DOHH2 (cell line): ENCODE results near the gene PTGR2.

Experiments used
- H3F3A ChIP-seq: fragments of 200-600 bp; sonication (generic), shearing (Covaris generic); 2 replicates; pipeline ENCODE4 v1.6.0; 2016; ENCODE audit warnings: antibody characterized with exemption, mild to moderate bottlenecking; ENCODE audit not compliant: control insufficient read depth, insufficient read depth
- H3K27ac ChIP-seq: fragments of 200-600 bp; sonication (generic); 2 replicates; pipeline ENCODE4 v1.5.1; 2014; ENCODE audit warnings: low read depth, mild to moderate bottlenecking, low read length, moderate library complexity
- H3K27me3 ChIP-seq: fragments of 200-600 bp; sonication (generic); 2 replicates; pipeline ENCODE4 v1.6.1; 2014; ENCODE audit warnings: mild to moderate bottlenecking, low read length, mixed read lengths; ENCODE audit not compliant: control insufficient read depth
- H3K36me3 ChIP-seq: fragments of 200-600 bp; sonication (generic); 2 replicates; pipeline ENCODE4 v1.6.1; 2014; ENCODE audit warnings: mild to moderate bottlenecking, low read length, moderate library complexity, mixed read lengths; ENCODE audit not compliant: control insufficient read depth
- H3K4me1 ChIP-seq: fragments of 200-600 bp; sonication (generic); 2 replicates; pipeline ENCODE4 v1.6.1; 2014; ENCODE audit warnings: mild to moderate bottlenecking, low read length, mixed read lengths; ENCODE audit not compliant: control insufficient read depth
- H3K4me2 ChIP-seq: fragments of 200-600 bp; sonication (generic); 2 replicates; pipeline ENCODE4 v1.6.0; 2014; ENCODE audit warnings: mild to moderate bottlenecking, low read length, moderate library complexity
- H3K4me3 ChIP-seq: fragments of 200-600 bp; sonication (generic); 2 replicates; pipeline ENCODE4 v1.5.1; 2014; ENCODE audit warnings: mild to moderate bottlenecking, low read length, mixed read lengths
- H3K79me2 ChIP-seq: fragments of 200-600 bp; sonication (generic); 2 replicates; pipeline ENCODE4 v1.6.1; 2014; ENCODE audit warnings: mild to moderate bottlenecking, low read length, mixed read lengths; ENCODE audit not compliant: control insufficient read depth
- H3K9me2 ChIP-seq: fragments of 200-600 bp; sonication (generic); replicated peaks from 2 replicates; pipeline ENCODE4 v1.6.1; 2014; ENCODE audit warnings: mild to moderate bottlenecking, low read length, mixed read lengths; ENCODE audit not compliant: control insufficient read depth
- H3K9me3 ChIP-seq: fragments of 200-600 bp; sonication (generic); 2 replicates; pipeline ENCODE4 v1.6.1; 2014; ENCODE audit warnings: antibody characterized with exemption, low read length, mixed read lengths; ENCODE audit not compliant: control insufficient read depth, insufficient read depth
- H4K20me1 ChIP-seq: fragments of 200-600 bp; sonication (generic); 2 replicates; pipeline ENCODE4 v1.6.0; 2014; ENCODE audit warnings: low read depth, mild to moderate bottlenecking, antibody characterized with exemption, low read length, moderate library complexity; ENCODE audit not compliant: control insufficient read depth, insufficient read depth
- CTCF ChIP-seq: fragments of 200-600 bp; sonication (generic); IDR thresholded peaks from one replicate; pipeline ENCODE4 v1.5.1; 2014; ENCODE audit warnings: antibody characterized with exemption, mild to moderate bottlenecking, low read depth, low read length; ENCODE audit not compliant: poor library complexity, severe bottlenecking
- EZH2phosphoT487 ChIP-seq: fragments of 200-600 bp; sonication (generic); IDR thresholded peaks from 2 replicates; pipeline ENCODE4 v1.6.1; 2017; ENCODE audit warnings: borderline replicate concordance, mild to moderate bottlenecking, antibody characterized with exemption, low read length, moderate library complexity, mixed read lengths

PTGR2 gene

GRCh38 chr14:73903028-73903427 is 51.4 kb downstream of the PTGR2 start:
- Histone ChIP-seq H3K36me3 (peaks cover 71% of the 10 kb centered on the region), H3F3A (no peaks in the 10 kb centered on the region), H3K4me3 (no peak overlapping the region), H3K4me1 (no peaks in the 10 kb centered on the region), H4K20me1 (no peaks in the 10 kb centered on the region), H3K9me2 (no peaks in the 10 kb centered on the region), H3K27me3 (no peaks in the 10 kb centered on the region), H3K4me2 (no peak overlapping the region), H3K27ac (no peak overlapping the region), H3K79me2 (no peaks in the 10 kb centered on the region), H3K9me3 (no peaks in the 10 kb centered on the region)
- TF ChIP-seq CTCF = no peak
- TF ChIP-seq EZH2phosphoT487 = no peak

GRCh38 chr14:73909681-73910080 is 58.0 kb downstream of the PTGR2 start:
- Histone ChIP-seq H3F3A (peaks cover 5% of the 10 kb centered on the region; the same call in 1 of the 2 replicates), H3K36me3 (peaks cover 83% of the 10 kb centered on the region)

GRCh38 chr14:73913256-73913655 is 61.6 kb downstream of the PTGR2 start:
- H4K20me1 ChIP-seq = no peaks in the 10 kb centered on the region
- no peaks in the 10 kb centered on the region for H3K9me2 ChIP-seq
- H3K4me3 ChIP-seq = no peak overlapping the region
- H3K9me3 ChIP-seq = no peaks in the 10 kb centered on the region
- TF ChIP-seq CTCF = no peak
- no peak for TF ChIP-seq EZH2phosphoT487
- H3K79me2 ChIP-seq = peaks cover 13% of the 10 kb centered on the region
- H3K27ac ChIP-seq = no peak overlapping the region
- H3K4me2 ChIP-seq = no peak overlapping the region
- H3F3A ChIP-seq = peaks cover 5% of the 10 kb centered on the region; the same call in 1 of the 2 replicates
- no peaks in the 10 kb centered on the region for H3K27me3 ChIP-seq
- no peaks in the 10 kb centered on the region for H3K4me1 ChIP-seq
- H3K36me3 ChIP-seq = peaks cover 80% of the 10 kb centered on the region

More at GRCh38 chr14:73909681-73910080, 58.0 kb downstream of the PTGR2 start:
- H3K27ac ChIP-seq = no peak overlapping the region
- peaks cover 2% of the 10 kb centered on the region; the same call in 1 of the 2 replicates for H3K79me2 ChIP-seq
- no peak overlapping the region for H3K4me2 ChIP-seq
- no peaks in the 10 kb centered on the region for H3K4me1 ChIP-seq
- TF ChIP-seq CTCF = no peak
- TF ChIP-seq EZH2phosphoT487 = no peak
- H4K20me1 ChIP-seq = no peaks in the 10 kb centered on the region
- no peak overlapping the region for H3K4me3 ChIP-seq
- no peaks in the 10 kb centered on the region for H3K9me3 ChIP-seq
- H3K27me3 ChIP-seq = no peaks in the 10 kb centered on the region
- H3K9me2 ChIP-seq = no peaks in the 10 kb centered on the region
